ENCODE data around the gene EML4.

Gene EML4

DNA sequence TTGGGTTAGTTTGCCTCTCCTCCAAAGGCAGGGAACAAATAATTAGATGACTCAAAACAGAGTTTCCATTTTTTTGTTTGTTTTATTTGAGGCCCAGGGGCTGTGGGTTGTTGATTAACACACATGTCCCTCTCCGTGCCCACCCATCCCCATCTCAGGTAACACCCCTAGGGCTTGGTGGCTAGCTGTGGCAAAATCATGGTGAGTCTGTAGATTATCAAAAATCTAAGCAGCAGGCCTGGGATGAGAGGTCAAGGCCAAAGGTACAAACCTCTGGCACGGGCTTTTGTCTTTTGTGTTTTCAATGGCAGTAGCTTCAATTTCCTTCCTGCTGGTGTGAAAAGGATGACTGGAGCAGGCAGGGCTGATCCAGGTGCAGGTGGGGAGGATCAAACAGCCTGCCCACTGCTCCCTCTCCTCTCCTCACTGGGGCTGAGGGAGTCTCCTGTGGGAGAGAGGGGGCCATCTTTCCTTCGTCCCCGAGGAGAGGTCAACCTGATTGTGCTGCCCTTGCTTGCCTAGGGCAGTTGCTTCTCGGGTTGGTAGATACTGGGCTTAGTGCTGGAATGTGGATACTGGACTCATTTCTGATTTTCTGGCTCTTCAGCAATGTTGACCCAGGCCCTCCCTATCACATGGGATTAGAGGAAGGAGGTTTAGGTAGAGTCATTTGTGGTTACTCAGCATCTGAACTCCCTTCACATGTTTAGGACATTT is 31.9 kb upstream of the EML4 start:
- FAIRE-seq: no peak
- no peak for DNase-seq (ENCODE audit: low spot score)

DNA sequence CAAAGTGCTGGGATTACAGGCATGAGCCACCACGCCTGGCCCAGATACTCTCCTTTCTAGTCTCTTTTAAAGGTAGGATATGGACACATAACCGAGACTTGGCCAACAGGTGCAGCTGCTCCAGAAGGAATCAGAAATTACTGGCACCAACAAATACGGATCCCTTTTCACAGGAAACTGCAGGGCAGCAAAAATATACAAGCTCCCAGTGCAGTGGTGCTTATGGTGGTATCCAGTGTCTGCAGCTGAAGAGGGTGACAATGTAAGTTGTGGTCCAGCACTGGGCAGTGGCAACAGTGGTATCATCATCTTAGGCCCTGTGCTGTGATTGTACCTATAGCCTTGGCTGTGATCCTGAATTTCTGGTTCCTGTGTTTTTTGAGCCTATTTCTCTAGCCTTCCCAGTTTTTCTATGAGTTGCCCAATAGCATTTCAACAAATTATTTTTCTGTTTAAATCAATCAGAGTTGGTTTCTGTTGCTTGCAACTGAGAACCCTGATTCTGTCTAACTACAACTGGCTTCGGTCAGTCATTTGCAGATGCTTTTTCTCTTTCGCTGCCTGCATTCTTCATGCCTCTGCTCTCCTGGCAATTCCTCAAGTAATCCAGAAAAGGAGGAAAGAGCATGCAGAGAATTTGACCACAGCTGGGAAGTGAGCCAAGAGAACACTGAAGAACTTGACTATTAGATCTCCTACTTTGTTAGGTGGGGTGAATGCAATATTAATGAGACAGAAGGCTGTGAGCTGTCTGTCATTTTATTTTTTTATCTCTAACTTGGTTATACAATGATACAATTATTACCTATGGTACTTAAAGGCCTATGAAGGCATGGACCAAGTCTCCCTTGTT is 30.8 kb upstream of the EML4 start:
- peak; percentile 94 for FAIRE-seq
- DNase-seq (ENCODE audit: low spot score): peak; percentile 86

DNA sequence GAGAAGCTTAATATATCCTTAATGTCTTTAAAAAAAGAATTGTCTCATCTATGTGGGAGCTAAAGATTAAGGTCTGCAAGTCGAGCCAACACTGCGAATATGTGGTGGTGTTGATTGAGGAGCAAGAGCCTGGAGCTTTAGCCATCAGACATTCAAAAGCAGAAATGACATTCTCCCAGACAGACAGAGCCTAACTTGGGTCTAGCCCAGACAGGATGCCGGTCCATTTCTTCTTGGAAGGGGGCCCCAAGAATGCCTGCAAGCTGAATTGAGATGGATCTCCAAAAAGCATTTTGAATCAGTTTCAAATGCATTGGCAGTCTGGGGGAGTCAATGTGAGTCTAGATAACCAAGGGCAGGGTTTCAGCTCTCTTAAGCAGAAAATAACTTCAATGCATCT is 30.1 kb upstream of the EML4 start:
- FAIRE-seq (no peak), DNase-seq (ENCODE audit: low spot score) (no peak)

DNA sequence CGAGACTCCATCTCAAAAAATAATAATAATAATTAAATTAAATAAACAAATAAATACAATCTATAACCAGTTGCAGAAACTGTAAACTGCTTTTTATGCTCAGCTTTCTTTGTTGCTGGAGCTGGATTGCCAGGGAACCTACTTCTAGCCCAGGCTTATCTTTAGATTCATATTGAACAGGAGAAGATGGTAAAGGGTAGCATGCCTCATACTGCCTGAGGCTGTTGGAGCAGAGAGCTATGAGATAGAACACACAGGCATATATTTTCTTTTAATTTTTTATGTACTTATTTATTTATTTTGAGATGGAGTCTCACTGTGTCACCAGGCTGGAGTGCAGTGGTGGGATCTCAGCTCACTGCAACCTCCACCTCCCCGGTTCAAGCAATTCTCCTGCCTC is 28.7 kb upstream of the EML4 start:
- DNase-seq (ENCODE audit: low spot score) (no peak), FAIRE-seq (no peak)

DNA sequence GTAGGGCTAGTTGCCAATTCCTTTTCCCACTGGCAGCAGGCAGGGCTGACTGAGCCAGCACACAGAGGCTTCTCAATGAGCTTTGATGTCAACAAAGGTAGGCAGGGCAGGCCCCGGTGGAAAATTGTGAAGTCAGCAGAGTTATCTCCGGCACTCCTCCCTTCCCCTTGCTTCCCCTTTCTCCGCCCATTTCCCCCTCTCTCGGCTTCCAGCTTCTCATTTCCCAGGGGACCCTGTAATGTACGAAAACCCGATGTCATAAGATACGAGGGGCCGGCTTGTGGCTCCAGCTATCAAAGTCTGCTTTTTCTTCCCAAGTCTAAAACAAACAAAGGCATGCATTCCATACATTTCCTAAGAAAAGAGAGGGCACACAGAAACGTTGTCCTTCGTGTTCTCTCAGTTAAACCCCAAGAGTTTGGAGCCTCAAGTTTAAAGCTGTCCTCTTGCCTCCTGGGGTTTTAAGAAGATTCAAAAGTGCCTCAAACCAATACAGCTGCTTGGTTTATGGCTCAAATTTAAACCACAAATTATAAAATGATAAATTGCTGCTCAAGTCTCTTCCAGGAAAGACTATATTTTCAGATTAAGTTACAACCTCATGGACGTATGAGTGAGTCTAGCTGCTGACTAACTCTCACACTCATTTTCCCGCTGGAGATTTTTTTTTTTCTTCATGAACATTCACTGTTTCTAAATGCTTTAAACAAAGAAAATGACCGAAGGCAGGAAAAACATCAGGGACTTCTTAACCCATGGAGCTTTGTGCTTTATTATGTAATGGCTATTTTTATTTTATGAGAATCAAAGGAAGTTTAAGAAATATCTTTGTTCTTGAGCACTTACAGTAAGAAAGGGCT is 27.2 kb upstream of the EML4 start:
- DNase-seq (ENCODE audit: low spot score): no peak
- peak; percentile 44 for FAIRE-seq

DNA sequence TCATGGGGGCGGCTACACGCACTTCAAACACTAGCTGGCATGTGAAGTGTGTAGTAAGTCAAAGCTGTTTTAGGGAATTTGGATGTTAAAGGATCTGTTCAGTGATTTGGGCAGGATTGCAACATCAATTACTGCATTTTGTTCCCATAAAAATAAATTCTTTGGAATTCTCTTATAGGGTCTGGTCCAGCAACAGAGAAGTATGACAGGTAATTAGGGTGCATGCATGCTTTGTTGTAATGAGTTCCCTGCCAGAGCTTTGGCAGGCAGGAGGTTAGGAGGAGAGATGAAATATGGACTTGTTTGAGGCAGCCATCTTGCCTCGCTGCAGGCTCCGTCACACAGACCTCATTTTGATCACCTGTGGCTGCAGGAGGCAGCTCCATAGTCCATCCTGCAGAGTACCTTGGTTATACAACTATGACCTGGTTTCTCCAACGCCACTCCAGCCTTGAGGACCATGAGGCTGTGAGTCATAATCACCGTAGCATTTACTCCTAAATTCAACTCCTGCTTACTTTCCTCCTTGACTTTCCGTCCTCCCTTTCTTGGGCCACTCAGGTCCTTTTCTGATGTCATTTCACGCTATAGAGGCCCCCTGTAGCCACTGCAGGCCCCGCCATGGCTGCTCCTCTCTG is 26.5 kb upstream of the EML4 start:
- DNase-seq (ENCODE audit: low spot score): no peak

DNA sequence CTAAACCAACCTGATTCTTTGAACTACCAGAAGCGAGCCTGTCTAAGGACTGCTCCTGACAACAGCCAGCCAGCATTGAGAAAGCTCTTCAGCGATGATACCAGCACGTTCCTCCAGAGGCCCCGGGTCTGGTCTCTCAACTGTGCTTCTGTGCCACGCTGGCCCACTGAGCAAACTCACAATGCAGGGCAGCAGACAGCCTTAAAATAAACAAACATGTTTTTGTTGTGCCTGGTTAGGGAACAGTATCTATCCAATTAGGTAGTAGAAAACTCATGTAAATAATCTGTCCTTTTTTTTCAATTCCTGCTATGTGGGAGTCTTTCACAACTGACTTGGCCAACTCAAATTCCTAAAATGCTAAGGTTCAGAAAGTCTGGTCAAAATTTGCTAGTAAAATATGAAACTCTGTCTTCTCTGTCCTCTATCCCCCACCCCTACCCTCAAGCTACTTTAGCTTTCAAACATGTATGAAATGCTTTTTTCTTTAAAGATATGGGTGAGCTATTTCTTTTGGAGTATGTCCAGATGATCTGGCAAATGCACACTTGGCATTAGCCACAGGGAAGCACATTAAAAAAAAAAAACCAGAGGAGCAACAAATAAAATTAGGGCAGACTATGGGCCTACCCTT is 21.4 kb upstream of the EML4 start:
- DNase-seq (ENCODE audit: low spot score): no peak
- FAIRE-seq: no peak

More for the DNA sequence above, 26.5 kb upstream of the EML4 start:
- no peak for FAIRE-seq

DNA sequence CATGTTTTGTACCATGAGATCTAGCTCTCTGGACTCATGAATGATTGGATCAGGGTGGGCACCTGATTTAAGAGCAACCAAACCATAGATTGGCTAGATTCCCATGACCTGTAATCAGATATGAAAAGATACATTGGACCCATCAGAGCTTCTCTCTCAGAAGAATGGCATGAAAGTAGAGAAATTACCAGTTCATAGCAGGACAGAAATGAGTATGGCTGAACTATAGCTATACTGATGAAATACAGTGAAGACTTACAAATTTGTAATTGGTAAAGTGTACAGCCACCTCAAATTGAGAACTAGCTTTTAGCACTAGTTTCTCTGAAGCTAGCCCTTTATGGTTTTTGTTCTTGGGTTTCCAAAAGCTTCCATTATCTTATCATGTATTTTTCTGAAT is 19.0 kb upstream of the EML4 start:
- FAIRE-seq (no peak), DNase-seq (ENCODE audit: low spot score) (no peak)

DNA sequence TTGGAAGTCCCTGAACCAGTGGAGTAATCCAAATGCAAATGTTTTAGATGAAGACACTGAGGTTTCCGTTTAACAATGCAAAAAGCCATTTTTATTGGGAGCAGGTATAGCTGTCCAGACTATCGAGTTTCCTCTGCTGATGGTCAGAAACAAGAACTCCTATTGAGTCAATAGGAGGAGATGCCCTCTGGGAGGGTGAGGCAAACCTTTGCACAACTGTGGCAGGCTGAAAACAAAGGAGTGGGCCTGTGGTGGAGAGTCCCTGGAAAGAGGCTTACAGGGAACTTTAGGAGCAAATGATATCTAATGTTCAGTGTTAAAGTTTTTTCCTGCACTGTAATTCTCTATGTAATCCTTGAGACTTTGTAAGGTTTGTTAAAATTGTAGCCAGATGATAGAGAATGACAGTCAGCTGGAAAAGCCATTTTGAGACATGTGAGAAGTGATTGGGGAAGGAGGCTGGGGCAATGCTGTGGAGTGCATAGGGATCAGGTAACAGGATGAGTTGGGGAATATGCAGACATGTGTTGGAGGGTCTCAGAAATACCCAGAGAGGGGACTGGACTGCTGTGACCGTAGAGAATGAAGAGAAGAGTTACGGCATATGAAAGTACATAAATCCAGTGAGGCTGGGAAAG is 15.1 kb upstream of the EML4 start:
- no peak for DNase-seq (ENCODE audit: low spot score)
- no peak for FAIRE-seq

DNA sequence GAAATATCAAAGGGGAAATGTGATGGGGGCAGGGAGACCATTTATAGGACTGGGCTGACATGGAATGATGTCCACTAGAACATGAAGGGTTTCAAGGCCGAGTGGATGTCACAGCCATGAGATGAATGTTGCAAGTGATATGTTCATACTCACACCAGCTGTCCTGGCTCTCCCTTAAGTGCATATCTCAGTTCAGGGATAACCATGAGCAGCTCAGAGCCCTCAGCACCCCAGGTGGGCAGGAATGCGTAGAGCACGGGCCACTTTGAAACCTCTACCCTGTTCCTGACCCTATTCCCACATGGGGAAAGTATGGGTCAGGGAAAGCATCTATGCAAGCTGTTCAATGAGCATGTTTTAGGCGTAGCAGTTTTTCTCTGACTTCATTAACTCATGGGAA is 12.4 kb upstream of the EML4 start:
- FAIRE-seq (no peak), DNase-seq (ENCODE audit: low spot score) (no peak)

DNA sequence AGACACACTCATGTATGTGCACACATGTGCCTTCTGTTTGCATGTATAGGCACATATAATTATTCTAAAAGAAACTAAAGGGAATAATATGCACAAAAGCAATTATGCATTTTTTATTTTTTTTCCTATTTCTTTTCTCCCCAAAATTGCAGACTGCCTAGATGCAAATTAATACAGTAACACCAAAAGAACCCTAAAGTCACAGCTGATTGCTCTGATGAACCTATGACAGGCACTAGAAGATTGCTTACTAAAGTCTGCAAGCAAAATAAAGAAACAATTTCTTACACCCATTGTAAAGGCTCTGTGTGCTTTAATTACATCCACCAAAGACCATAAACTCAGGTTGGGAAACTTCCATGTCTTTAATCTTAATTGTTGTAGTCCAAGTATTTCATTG is 7.7 kb upstream of the EML4 start:
- FAIRE-seq: no peak
- no peak for DNase-seq (ENCODE audit: low spot score)

DNA sequence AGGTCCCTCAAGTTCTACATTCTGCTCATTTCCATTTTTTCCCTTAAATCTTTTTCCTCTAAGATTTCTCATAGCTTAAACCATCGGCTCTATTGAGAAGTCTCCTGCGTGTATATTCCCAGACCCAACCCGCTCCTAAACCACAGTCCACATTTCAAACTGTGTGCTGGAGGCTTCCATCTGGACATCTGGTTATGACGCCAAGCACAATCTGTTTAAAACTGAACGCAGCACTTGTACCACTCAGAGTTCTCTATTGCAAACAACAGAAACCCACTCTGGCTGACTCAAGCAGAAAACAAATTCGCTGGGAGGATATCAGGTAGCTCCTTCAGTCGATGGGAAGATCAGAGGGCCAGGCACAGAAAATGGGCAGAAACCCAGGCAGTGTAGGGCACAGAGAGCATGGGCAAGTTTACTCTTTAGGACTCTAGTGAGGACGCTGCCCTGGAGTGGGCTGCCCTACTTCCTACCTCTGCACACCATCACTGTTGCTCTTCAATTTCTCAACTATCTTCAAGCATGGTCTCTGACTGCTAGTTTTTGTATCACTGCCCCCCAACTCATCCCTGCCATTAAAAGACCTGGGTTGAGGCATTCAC is 5.6 kb upstream of the EML4 start:
- FAIRE-seq: no peak
- no peak for DNase-seq (ENCODE audit: low spot score)

DNA sequence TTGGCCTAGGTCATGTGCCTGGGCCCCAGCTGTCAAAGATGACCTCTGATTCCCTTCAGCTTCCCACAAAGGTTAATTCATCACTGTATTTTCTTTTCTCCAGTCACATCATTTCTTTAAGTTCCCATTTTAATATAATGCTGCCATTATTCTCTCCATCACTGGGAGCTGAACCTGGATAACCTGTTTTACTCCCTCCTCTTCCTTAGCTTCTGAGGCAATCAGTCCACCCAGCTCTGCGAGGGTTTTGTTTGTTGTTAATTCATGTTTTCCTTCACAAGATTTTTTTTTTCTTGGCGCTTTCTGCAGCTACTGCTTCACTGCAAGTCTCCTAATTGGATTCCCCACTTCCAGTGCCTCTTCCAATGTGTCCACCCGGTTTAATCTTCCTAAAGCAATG is 5.1 kb upstream of the EML4 start:
- DNase-seq (ENCODE audit: low spot score) (no peak), FAIRE-seq (no peak)

DNA sequence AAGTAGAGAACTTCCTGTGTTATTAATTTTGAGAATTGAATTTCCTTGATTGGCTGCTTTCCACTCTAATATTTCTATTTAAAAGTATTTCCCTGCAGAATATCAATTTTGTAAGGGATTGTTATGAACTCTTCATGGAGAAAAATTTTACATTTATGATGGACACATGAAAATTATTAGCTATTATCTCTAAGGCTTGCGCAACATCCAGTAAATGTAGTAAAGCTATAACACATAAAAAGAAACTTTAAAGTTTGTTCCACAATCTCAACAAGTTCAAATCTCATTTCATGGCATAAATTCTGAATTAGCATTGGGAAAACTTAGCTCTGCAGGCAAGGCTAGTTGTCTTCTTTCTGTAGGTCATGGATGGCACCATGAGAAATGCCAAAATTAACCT is 4.2 kb upstream of the EML4 start:
- DNase-seq (ENCODE audit: low spot score) (no peak), FAIRE-seq (no peak)

DNA sequence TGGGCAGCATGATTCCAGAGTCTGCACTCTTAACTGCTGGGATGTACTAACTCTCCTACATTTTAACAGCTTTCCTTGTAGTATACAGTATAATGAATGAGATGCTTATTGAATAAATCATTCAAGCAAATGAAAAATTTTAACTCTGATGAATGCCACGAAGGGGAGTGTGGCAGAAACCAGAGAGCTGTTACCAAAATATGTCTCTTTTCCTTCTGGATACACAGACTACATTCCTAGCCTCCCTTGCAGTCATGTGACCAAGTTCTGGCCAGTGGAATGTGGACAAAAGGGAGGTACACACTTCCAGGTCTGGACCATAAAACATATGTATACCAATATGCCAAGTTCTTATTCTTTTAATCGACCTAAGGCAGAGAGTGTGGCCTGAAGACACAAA is 1.7 kb upstream of the EML4 start:
- DNase-seq (ENCODE audit: low spot score) (no peak), FAIRE-seq (no peak)

DNA sequence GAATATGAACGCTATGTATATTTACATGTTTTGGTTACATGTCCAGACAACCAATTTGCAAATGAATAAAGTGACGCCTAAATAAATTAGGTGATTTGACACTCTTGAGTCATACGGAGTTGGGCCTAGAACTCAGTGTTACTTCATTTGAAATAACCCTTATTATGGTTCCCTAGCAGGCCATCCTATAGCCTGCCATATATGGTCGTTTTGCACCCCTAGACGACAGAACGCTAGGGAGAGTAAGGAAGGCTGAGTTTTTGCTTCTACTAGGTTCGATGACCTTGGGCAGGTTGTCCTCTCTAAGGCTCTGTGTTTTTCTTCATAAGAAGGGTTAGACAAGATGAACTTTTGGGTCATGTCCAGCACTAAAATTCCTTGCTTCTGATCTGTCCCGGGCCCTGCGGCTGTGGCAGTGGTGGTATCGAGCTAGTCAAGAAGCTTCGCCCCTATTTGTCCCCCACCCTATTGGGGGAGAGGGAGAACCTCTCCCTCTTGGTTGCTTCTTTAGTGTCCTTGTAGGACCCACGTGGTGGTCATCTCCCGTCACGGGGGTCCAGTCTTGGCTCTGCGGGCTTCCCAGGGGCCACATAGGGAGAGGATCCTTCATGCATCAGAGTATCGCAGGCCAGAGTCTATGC is 574 bp upstream of the EML4 start:
- DNase-seq (ENCODE audit: low spot score) (no peak), FAIRE-seq (no peak)

DNA sequence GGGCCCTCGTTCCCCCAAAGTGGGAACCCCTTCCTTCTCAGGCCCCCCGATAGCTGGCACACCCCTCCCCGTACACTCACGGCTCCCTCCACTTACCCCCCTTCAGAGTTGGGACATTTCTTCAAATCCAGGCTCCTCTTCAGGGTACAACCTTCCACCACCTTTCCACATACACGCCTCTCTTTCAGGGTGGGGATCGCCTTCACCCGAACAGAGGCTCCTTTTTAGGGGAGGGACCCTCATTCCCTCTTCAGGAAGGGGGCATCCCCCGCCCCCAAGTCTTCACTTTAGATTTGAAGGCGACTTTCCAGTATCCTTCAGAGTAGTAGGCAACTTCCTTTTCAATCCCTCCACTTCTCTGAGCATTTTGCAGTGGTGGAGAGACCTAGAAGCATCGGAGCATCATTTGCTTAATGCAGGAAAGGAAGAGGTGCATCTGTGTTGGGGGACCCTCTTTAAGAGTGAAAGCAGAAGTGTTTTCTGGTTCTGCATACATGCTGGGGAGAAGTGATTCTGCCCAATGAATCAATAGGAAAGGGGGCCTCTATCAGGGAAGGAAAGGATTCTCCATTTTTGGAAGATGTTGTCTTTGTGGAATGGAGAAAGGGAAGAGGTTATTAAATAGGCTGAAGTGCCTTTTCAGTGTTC is 845 bp downstream of the EML4 start:
- no peak for FAIRE-seq

DNA sequence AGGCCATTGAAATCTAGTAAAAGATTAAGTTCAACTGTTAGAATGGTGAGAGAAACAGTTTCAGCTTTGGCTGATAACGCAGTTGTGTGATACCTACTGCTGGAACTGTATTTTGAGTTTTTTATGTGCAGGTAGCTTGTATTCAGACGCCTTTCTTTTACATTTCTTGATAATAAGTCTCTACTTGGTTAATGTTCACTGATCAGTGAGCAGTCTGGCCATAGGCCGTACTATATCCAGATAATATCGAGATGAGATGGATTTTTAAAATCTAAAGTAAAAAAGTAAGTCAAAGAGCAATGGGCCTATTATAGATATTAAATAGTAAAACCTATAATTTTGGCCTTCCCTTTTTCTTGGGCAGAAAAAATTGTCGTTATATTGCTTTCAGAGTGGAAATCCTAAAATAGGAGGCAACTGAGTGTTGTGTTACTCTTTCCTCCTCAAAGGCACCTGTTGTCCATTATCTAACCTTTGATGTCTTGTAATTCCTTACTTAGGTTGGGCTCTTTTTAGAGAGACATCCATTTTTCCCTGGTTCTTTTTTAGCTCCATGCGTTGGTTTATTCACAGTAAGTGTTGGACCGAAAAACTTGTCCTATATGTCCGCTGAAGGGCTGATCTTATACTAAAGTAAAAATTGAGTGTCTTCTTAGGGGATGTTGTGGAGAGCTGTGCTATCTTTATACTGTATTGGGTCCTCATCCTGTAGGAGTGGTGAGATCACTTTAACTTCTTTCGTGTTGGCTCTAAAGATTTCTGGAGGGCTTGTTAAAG is 1.7 kb downstream of the EML4 start:
- FAIRE-seq: no peak
- DNase-seq (ENCODE audit: low spot score): no peak

More for the DNA sequence above, 845 bp downstream of the EML4 start:
- no peak for DNase-seq (ENCODE audit: low spot score)
